T-cell (primary cell): ENCODE results near the gene GCNA. TPM values are rescaled to one million over a fixed set of nuclear protein-coding genes. Genes with fewer than 3 reads are reported as not detected.
"Not testable (repeated sequence)": the region's sequence is repeated elsewhere in the genome, so short reads cannot be mapped to it uniquely, and the experiment has no call there.

Source experiments
- ATAC-seq, 4 experiments: fragments of 200-7000 bp in 3 of 4; fragments of 150-1000 bp in 1 of 4; cut with Tn5 transposase; replicated peaks in 1 of 4; 1 replicate in 3 of 4; 2 replicates in 1 of 4; pipeline ENCODE4 v1.10.0; 2021; ENCODE audit warnings: moderate library complexity in 3 of 4, mild to moderate bottlenecking in 2 of 4, moderate number of reproducible peaks in 1 of 4
- CTCF ChIA-PET, 2 donors: fragments of 300-600 bp; sonication (Branson Sonifier 250); formaldehyde crosslinking; loops; one replicate each; lab custom pipeline; 2022; ENCODE audit warnings: antibody characterized with exemption in 2 of 2; lab: Charles Lee
- POLR2A ChIA-PET, 2 donors: fragments of 300-600 bp; sonication (Branson Sonifier 250); formaldehyde crosslinking; loops; one replicate each; lab custom pipeline; 2022; ENCODE audit warnings: antibody characterized with exemption in 2 of 2; lab: Charles Lee
- DNase-seq, 35 experiments: peaks; one replicate each; pipeline versions ENCODE4 v3.0.0 to v3.0.0-alpha.2; 2013 to 2023
- H3K27ac ChIP-seq: one replicate; pipeline ENCODE4 v1.5.1; 2013; ENCODE audit warnings: low read length
- H3K27me3 ChIP-seq, 2 experiments: replicated peaks in 1 of 2; 1 replicate in 1 of 2; 2 replicates in 1 of 2; pipeline versions ENCODE4 v1.6.1 to v1.7.0; 2013; ENCODE audit warnings: low read length in 1 of 2, mixed read lengths in 1 of 2; ENCODE audit not compliant: control insufficient read depth in 2 of 2, insufficient read depth in 2 of 2; ENCODE audit errors: extremely low read depth in 1 of 2
- H3K36me3 ChIP-seq, 2 donors: 1 replicate in 1 of 2; 2 replicates in 1 of 2; pipeline versions ENCODE4 v1.6.1 to v1.7.0; 2013; ENCODE audit warnings: low read length in 1 of 2; ENCODE audit not compliant: control insufficient read depth in 2 of 2, insufficient read depth in 1 of 2; ENCODE audit errors: extremely low read depth in 1 of 2
- H3K4me1 ChIP-seq, 2 experiments: 1 replicate in 1 of 2; 2 replicates in 1 of 2; pipeline versions ENCODE4 v1.6.1 to v1.7.0; 2013; ENCODE audit warnings: low read length in 2 of 2, mixed read lengths in 1 of 2; ENCODE audit not compliant: insufficient read depth in 2 of 2, control insufficient read depth in 1 of 2; ENCODE audit errors: extremely low read depth in 1 of 2
- H3K4me3 ChIP-seq, 2 donors: 1 replicate in 1 of 2; 2 replicates in 1 of 2; pipeline versions ENCODE4 v1.5.1 to v1.7.0; 2013; ENCODE audit warnings: mild to moderate bottlenecking in 2 of 2, low read length in 1 of 2, moderate library complexity in 1 of 2; ENCODE audit not compliant: control insufficient read depth in 1 of 2; ENCODE audit errors: extremely low read depth in 1 of 2
- H3K9me3 ChIP-seq: 2 replicates; pipeline ENCODE4 v1.7.0; 2013
- H3K27ac Mint-ChIP-seq, 2 donors: one replicate each; pipeline ENCODE4 v1.8.0; 2020 to 2021; ENCODE audit warnings: mild to moderate bottlenecking in 2 of 2, mixed read lengths in 2 of 2
- H3K27me3 Mint-ChIP-seq, 2 donors: one replicate each; pipeline ENCODE4 v1.8.0; 2021 to 2022; ENCODE audit warnings: mixed read lengths in 2 of 2
- H3K36me3 Mint-ChIP-seq: one replicate; pipeline ENCODE4 v1.8.0; 2021; ENCODE audit warnings: mixed read lengths
- H3K4me1 Mint-ChIP-seq, 3 donors: one replicate each; pipeline ENCODE4 v1.8.0; 2020 to 2022; ENCODE audit warnings: mixed read lengths in 3 of 3, mild to moderate bottlenecking in 1 of 3
- H3K4me3 Mint-ChIP-seq, 3 donors: one replicate each; pipeline ENCODE4 v1.8.0; 2020 to 2022; ENCODE audit warnings: mild to moderate bottlenecking in 3 of 3, mixed read lengths in 3 of 3, moderate library complexity in 3 of 3
- H3K9me3 Mint-ChIP-seq, 3 donors: one replicate each; pipeline ENCODE4 v1.8.0; 2020 to 2022; ENCODE audit warnings: mixed read lengths in 3 of 3
- WGBS: methylation state at CpG from one replicate; pipeline ENCODE4 v1.1.5; 2013; ENCODE audit warnings: missing lambda C conversion rate; ENCODE audit not compliant: insufficient coverage; 5-methylcytosine and 5-hydroxymethylcytosine counted together
- total RNA-seq, 35 experiments: library from RNA in 6 of 35; stranded (reverse) in 6 of 35; fragments of 120-200 nt in 1 of 35; gene quantifications; one replicate each; pipeline versions ENCODE4 v1.2.1 to v1.2.4 and lab custom pipeline; 2013 to 2026

GCNA gene
- total RNA-seq, 5 donors from 2014 or later (not counting 1 experiment from before 2014, with no cell fraction given), result 5.2 to 8.6 (median 5.6) TPM

DNA sequence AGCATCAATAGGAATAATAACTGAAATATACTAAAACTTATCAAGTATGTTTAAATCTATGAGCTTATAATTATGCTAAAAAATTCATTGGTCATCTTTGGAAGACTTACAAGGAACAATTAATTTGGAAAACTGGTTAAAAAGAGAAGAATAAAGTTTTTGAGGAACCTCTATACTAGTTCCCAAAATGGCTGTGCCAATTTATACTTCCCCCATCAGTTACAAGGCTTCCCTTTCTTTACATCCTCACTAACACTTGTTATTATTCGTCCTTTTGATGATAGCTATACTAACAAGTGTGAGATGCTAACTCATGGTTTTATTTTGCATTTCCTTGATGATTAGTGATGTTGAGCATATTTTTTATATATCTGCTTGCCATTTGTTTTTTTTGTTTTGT lies 28.3 kb upstream of the GCNA start:
- Histone ChIP-seq H3K27ac (no peak overlapping the region), H3K4me1 (no peaks in the 10 kb centered on the region), H3K27me3 (no peaks in the 10 kb centered on the region), H3K4me3 (no peak overlapping the region), H3K9me3 (no peaks in the 10 kb centered on the region), H3K36me3 (peaks cover 0 to 63% of the 10 kb centered on the region in 2 donors)
- CTCF ChIA-PET, result interaction anchor here (0.5 to 0.8 kb wide), 5 partner anchors 9 to 36 kb away, joined by 3 to 11 read pairs (median 4); no protein-coding TSS in a partner anchor
- ATAC-seq (no peak), DNase-seq (no peak)
- H3K4me3 Mint-ChIP-seq, result no peak overlapping the region
- H3K4me1 Mint-ChIP-seq, result peaks cover 6 to 37% (median 21%) of the 10 kb centered on the region in 3 donors
- no peaks in the 10 kb centered on the region for H3K9me3 Mint-ChIP-seq
- POLR2A ChIA-PET, result interaction anchor here (0.6 to 0.8 kb wide), 3 partner anchors 8 to 17 kb away, joined by 3 to 5 read pairs (median 3); no protein-coding TSS in a partner anchor
- H3K27me3 Mint-ChIP-seq, result no peaks in the 10 kb centered on the region
- peak overlapping the region in 1 of 2 donors; percentile 22 for H3K27ac Mint-ChIP-seq
- WGBS, result no CpG with 5 or more reads among the region's 1 CpG
- H3K36me3 Mint-ChIP-seq, result peaks cover 20% of the 10 kb centered on the region

GRCh38 chrX:71550578-71550977 lies 27.7 kb upstream of the GCNA start:
- ChIA-PET CTCF (interaction anchor here (0.5 to 0.8 kb wide), 4 partner anchors 16 to 155 kb away, joined by 3 to 11 read pairs (median 4); no protein-coding TSS in a partner anchor), POLR2A (interaction anchor here (0.6 kb wide), 2 partner anchors 16 to 17 kb away, joined by 3 read pairs; no protein-coding TSS in a partner anchor)
- peaks cover 0 to 64% of the 10 kb centered on the region in 2 donors for H3K36me3 ChIP-seq

GRCh38 chrX:71556036-71556435 lies 22.2 kb upstream of the GCNA start:
- ATAC-seq (no peak), DNase-seq (no peak)
- H3K9me3 Mint-ChIP-seq, result no peaks in the 10 kb centered on the region
- Histone ChIP-seq H3K9me3 (no peaks in the 10 kb centered on the region), H3K27me3 (no peaks in the 10 kb centered on the region), H3K27ac (no peak overlapping the region), H3K4me1 (no peaks in the 10 kb centered on the region), H3K36me3 (peaks cover 0 to 63% of the 10 kb centered on the region in 2 donors), H3K4me3 (no peak overlapping the region)
- no CpG with 5 or more reads among the region's 3 CpGs for WGBS
- peaks cover 8 to 14% (median 14%) of the 10 kb centered on the region in 3 donors for H3K4me1 Mint-ChIP-seq
- peak overlapping the region in 1 of 2 donors; percentile 71 for H3K27ac Mint-ChIP-seq
- H3K36me3 Mint-ChIP-seq, result peaks cover 18% of the 10 kb centered on the region
- CTCF ChIA-PET, result no interaction called here
- peaks cover 0 to 7% of the 10 kb centered on the region in 2 donors for H3K27me3 Mint-ChIP-seq
- no peak overlapping the region for H3K4me3 Mint-ChIP-seq
- POLR2A ChIA-PET, result interaction anchor here in 1 of 2 donors (1.1 kb wide), 1 partner anchor 22 kb away, joined by 4 read pairs; no protein-coding TSS in a partner anchor

More at GRCh38 chrX:71550578-71550977, 27.7 kb upstream of the GCNA start:
- H3K9me3 ChIP-seq, result no peaks in the 10 kb centered on the region
- H3K27ac ChIP-seq, result no peak overlapping the region
- no peak for ATAC-seq
- WGBS, result no CpG with 5 or more reads among the region's 3 CpGs
- Mint-ChIP-seq H3K4me1 (peaks cover 11 to 35% (median 20%) of the 10 kb centered on the region in 3 donors), H3K27ac (peak overlapping the region in 1 of 2 donors; percentile 22), H3K27me3 (no peaks in the 10 kb centered on the region), H3K4me3 (no peak overlapping the region), H3K9me3 (no peaks in the 10 kb centered on the region), H3K36me3 (peaks cover 20% of the 10 kb centered on the region)
- H3K27me3 ChIP-seq, result no peaks in the 10 kb centered on the region
- H3K4me1 ChIP-seq, result no peaks in the 10 kb centered on the region
- no peak for DNase-seq
- no peak overlapping the region for H3K4me3 ChIP-seq

DNA sequence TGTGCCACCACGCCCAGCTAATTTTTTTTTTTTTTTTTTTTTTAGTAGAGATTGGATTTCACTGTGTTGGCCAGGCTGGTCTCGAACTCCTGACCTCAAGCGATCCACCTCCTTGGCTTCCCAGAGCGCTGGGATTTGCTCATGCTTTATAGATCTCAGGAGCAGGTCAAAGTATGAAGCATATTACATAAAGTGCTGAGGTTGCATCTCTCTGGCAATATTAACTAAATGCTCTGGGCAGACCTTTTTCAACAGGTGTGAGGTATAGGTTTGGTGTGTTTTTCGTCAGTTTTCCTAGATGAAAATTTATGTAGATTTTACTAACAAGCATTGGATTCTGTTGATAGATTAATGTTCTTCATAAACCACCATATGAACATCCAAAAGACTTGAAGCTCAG lies 19.3 kb upstream of the GCNA start:
- Histone ChIP-seq H3K4me1 (no peaks in the 10 kb centered on the region), H3K27ac (no peak overlapping the region), H3K36me3 (peaks cover 2 to 86% of the 10 kb centered on the region in 2 donors), H3K9me3 (no peaks in the 10 kb centered on the region), H3K27me3 (no peaks in the 10 kb centered on the region), H3K4me3 (no peak overlapping the region)
- H3K27me3 Mint-ChIP-seq, result peaks cover 0 to 11% of the 10 kb centered on the region in 2 donors
- H3K4me3 Mint-ChIP-seq, result no peak overlapping the region
- DNase-seq, result no peak
- ChIA-PET POLR2A (interaction anchor here (0.6 to 1.0 kb wide), 4 partner anchors 8 to 23 kb away, joined by 3 to 12 read pairs (median 4); no protein-coding TSS in a partner anchor), CTCF (no interaction called here)
- no peak for ATAC-seq
- H3K4me1 Mint-ChIP-seq, result peaks cover 3 to 16% (median 15%) of the 10 kb centered on the region in 3 donors
- H3K27ac Mint-ChIP-seq, result no peak overlapping the region
- no peaks in the 10 kb centered on the region for H3K9me3 Mint-ChIP-seq
- H3K36me3 Mint-ChIP-seq, result peaks cover 24% of the 10 kb centered on the region
- no CpG with 5 or more reads among the region's 5 CpGs for WGBS

- H3K9me3 Mint-ChIP-seq, H3K27ac Mint-ChIP-seq, CTCF ChIA-PET, DNase-seq, ATAC-seq, H3K4me3 Mint-ChIP-seq, H3K27ac ChIP-seq, H3K27me3 ChIP-seq, H3K9me3 ChIP-seq, H3K4me3 ChIP-seq, H3K4me1 ChIP-seq: not testable (repeated sequence)
- peaks cover 29% of the 10 kb centered on the region for H3K36me3 Mint-ChIP-seq
- WGBS, result no CpG with 5 or more reads among the region's 6 CpGs
- POLR2A ChIA-PET, result interaction anchor here in 1 of 2 donors (1.0 kb wide), 1 partner anchor 11 kb away, joined by 3 read pairs; no protein-coding TSS in a partner anchor
- peaks cover 2 to 87% of the 10 kb centered on the region in 2 donors for H3K36me3 ChIP-seq
- H3K4me1 Mint-ChIP-seq, result peaks cover 0 to 18% (median 11%) of the 10 kb centered on the region in 3 donors
- peaks cover 0 to 11% of the 10 kb centered on the region in 2 donors for H3K27me3 Mint-ChIP-seq
These were observed 18.5 kb upstream of the GCNA start for GRCh38 chrX:71559773-71560172.

DNA sequence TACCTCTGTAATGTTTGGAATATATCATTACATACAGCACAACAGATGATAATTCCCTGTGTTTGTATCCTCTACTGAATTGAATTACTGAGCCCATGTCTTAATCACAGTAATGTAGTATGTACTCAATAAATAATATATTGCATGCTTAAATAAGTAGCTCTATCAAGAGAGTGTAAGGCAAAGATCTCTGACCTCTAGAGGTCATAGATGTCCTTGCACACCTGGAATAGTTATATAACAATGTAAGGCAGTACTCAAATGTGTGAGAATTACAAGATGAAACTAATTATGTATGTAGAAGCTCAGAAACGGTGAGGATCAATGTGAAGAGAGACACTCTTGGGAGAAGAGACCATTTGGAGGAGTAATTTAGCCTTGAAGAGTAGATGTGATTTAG lies 14.3 kb upstream of the GCNA start:
- no peak for DNase-seq
- 40% methylated on average over 1 of the region's 1 CpG for WGBS
- ATAC-seq, result peak in 1 of 4 experiments; percentile 46
- H3K27ac ChIP-seq, result no peak overlapping the region
- H3K4me3 Mint-ChIP-seq, result no peak overlapping the region
- H3K9me3 ChIP-seq, result no peaks in the 10 kb centered on the region
- H3K4me1 ChIP-seq, result no peaks in the 10 kb centered on the region
- no peaks in the 10 kb centered on the region for H3K9me3 Mint-ChIP-seq
- H3K36me3 Mint-ChIP-seq, result peaks cover 27% of the 10 kb centered on the region
- peak overlapping the region in 1 of 2 donors; percentile 37 for H3K27ac Mint-ChIP-seq
- ChIA-PET POLR2A (interaction anchor here (0.5 to 0.6 kb wide), 3 partner anchors 29 to 452 kb away, joined by 3 to 8 read pairs (median 4); partner anchors contain the start of gene IL2RG (in 1 of the 2)), CTCF (interaction anchor here (0.5 to 1.1 kb wide), 4 partner anchors 25 to 133 kb away, joined by 3 read pairs; no protein-coding TSS in a partner anchor)
- peaks cover 0 to 7% of the 10 kb centered on the region in 2 donors for H3K27me3 Mint-ChIP-seq
- H3K4me1 Mint-ChIP-seq, result peaks cover 1 to 4% (median 3%) of the 10 kb centered on the region in 3 donors
- H3K4me3 ChIP-seq, result no peak overlapping the region
- H3K27me3 ChIP-seq, result no peaks in the 10 kb centered on the region
- peaks cover 2 to 86% of the 10 kb centered on the region in 2 donors for H3K36me3 ChIP-seq
